Measurements from ENCODE around the gene NUDT17. TPM values are rescaled to one million over a fixed set of nuclear protein-coding genes. Genes with fewer than 3 reads are reported as not detected.

Gene NUDT17
- total RNA-seq, 1 experiment from 2014 or later: 4.0 TPM

DNA sequence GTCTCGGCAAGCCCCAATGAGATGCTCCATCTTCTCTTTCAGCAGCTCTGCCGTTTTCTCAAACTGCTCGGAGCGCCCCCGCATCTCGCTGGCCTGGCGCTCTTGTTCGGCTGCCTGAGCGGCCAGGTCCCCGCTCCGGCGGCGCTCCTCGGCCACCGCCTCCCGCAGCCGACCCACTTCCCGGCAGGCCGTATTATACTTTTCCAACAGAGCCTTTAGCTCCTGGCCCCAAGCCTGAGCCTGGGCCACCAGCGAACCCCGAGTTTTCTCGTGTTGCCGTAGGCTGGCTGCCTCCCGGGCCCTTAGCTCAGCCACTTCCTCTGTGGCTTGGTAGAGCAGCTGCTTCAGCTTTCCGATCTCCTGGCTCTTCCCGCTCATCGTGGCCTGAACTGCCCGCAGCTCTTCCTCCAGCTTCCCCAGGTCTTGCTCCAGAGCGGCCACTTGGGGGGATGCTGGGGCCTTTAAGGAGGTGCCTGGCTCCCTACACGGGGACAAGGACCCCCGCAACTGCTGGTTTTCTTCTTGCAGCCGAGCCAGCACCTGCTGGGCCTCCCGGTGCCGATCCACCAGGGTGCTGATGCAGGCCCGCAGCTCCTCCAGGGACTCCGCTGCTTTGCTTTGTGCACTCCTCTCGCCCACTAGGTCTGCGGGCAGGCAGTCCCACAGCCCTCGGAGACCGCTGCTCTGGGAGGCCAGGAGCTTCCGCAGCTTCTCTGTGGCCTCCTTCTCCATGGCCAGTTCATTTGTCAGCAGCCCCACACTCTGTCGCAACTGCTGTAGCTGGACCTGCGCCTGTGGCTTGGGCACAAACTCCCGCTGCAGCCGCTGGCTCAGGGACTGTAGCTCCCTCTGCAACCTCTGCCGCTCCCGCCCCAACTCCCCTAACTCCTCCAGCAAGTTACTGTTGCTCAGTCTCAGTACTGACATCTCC lies 26.8 kb downstream of the NUDT17 start:
- no peak overlapping the region for H3K9ac ChIP-seq (ENCODE audit: extremely low read depth, insufficient read length, low read length)
- H3K4ac ChIP-seq (ENCODE audit: low read depth, low read length): no peak overlapping the region
- H2BK120ac ChIP-seq (ENCODE audit: low read depth, low read length, poor library complexity, severe bottlenecking): no peak overlapping the region
- H3K27ac ChIP-seq (ENCODE audit: insufficient read length, low read depth, low read length): no peak overlapping the region
- H3K79me2 ChIP-seq (ENCODE audit: insufficient read depth, low read length): no peaks in the 10 kb centered on the region
- no peaks in the 10 kb centered on the region for H3K79me1 ChIP-seq (ENCODE audit: insufficient read depth, low read depth, low read length, poor library complexity, severe bottlenecking)
- no peak overlapping the region for H4K91ac ChIP-seq (ENCODE audit: insufficient read length, low read depth, low read length)
- no peak overlapping the region for H2BK5ac ChIP-seq (ENCODE audit: insufficient read length, low read length)
- H3K4me1 Mint-ChIP-seq: peaks cover 13 to 23% of the 10 kb centered on the region in 2 experiments
- no CpG with 5 or more reads among the region's 47 CpGs for WGBS (ENCODE audit: extremely low coverage, insufficient read length, low lambda C conversion rate)
- H2AK5ac ChIP-seq (ENCODE audit: insufficient read length, low read length): no peak overlapping the region
- H4K8ac ChIP-seq (replicated peaks; ENCODE audit: insufficient read length, low read depth, low read length): no peak overlapping the region
- no peak overlapping the region for H2BK20ac ChIP-seq (ENCODE audit: low read depth, low read length, poor library complexity, severe bottlenecking)
- no peak overlapping the region for H2AFZ ChIP-seq (ENCODE audit: low read length)
- TF ChIP-seq, protein P1, sequence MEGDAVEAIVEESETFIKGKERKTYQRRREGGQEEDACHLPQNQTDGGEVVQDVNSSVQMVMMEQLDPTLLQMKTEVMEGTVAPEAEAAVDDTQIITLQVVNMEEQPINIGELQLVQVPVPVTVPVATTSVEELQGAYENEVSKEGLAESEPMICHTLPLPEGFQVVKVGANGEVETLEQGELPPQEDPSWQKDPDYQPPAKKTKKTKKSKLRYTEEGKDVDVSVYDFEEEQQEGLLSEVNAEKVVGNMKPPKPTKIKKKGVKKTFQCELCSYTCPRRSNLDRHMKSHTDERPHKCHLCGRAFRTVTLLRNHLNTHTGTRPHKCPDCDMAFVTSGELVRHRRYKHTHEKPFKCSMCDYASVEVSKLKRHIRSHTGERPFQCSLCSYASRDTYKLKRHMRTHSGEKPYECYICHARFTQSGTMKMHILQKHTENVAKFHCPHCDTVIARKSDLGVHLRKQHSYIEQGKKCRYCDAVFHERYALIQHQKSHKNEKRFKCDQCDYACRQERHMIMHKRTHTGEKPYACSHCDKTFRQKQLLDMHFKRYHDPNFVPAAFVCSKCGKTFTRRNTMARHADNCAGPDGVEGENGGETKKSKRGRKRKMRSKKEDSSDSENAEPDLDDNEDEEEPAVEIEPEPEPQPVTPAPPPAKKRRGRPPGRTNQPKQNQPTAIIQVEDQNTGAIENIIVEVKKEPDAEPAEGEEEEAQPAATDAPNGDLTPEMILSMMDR (conservative IDR thresholded peaks at IDR 0.05): no peak
- peak overlapping the region; percentile 67 for H3K4me2 ChIP-seq (ENCODE audit: insufficient read depth, insufficient read length, low read length)
- H3K23me2 ChIP-seq (ENCODE audit: insufficient read length, low read depth, low read length, poor library complexity, severe bottlenecking): peaks cover 11% of the 10 kb centered on the region
- H3T11ph ChIP-seq (ENCODE audit: low read length): no peak overlapping the region
- H3K56ac ChIP-seq (ENCODE audit: insufficient read length, low read depth, low read length): no peak overlapping the region
- no peak overlapping the region; a peak in 1 of 7 replicates for H3K27ac Mint-ChIP-seq
- peak overlapping the region; percentile 53 for H3K18ac ChIP-seq (ENCODE audit: insufficient read length, low read depth, low read length)
- H4K20me1 ChIP-seq (ENCODE audit: control insufficient read depth, insufficient read depth, insufficient read length): no peaks in the 10 kb centered on the region
- H3K4me1 ChIP-seq (ENCODE audit: insufficient read depth, low read length): no peaks in the 10 kb centered on the region; the same call in 1 of the 2 replicates
- peaks cover 35% of the 10 kb centered on the region for H3K27me3 Mint-ChIP-seq (ENCODE audit: low read depth)
- H3K27me3 ChIP-seq (ENCODE audit: insufficient read depth, low read length): peaks cover 5% of the 10 kb centered on the region; the same call in 1 of the 2 replicates
- peak overlapping the region; percentile 77 for H3K14ac ChIP-seq (ENCODE audit: insufficient read depth, low read length)
- H2BK12ac ChIP-seq (ENCODE audit: insufficient read length, low read depth, low read length): no peak overlapping the region
- H3K36me3 Mint-ChIP-seq (ENCODE audit: insufficient read depth in 1 of 3, low read depth in 3 of 3): no peaks in the 10 kb centered on the region
- H3K23ac ChIP-seq (ENCODE audit: insufficient read length, low read depth, low read length): no peak overlapping the region
- peak overlapping the region; percentile 29 to 79 for H3K4me3 Mint-ChIP-seq
- H3K9me3 ChIP-seq (ENCODE audit: control insufficient read depth, low read depth, low read length): no peaks in the 10 kb centered on the region
- no peak overlapping the region for H4K5ac ChIP-seq (ENCODE audit: insufficient read length, low read depth, low read length)
- H2BK15ac ChIP-seq (ENCODE audit: low read depth, low read length): no peak overlapping the region
- peak; percentile 71 for DNase-seq
- H3K9me3 Mint-ChIP-seq: no peaks in the 10 kb centered on the region; a peak in 1 of 5 replicates
